IMR-90 (cell line): ENCODE data around the gene LRRTM4. TPM values are rescaled to one million over a fixed set of nuclear protein-coding genes. Genes with fewer than 3 reads are reported as not detected.

Experiments used
- ATAC-seq: fragments of 200-7000 bp; cut with Tn5 transposase; 2 replicates; pipeline ENCODE4 v1.9.1; 2020; ENCODE audit warnings: low read depth, mild to moderate bottlenecking, moderate library complexity
- BruUV-seq: library from RNA; stranded (reverse); fragments of 400-500 nt; replicated peaks from 2 replicates; lab custom pipeline; 2021; lab: Mats Ljungman, UMichigan
- CTCF ChIA-PET: fragments of 300-600 bp; formaldehyde crosslinking; extraction: SDS; loops from one replicate; lab custom pipeline; 2021; ENCODE audit warnings: antibody characterized with exemption; lab: Yijun Ruan, JAX
- POLR2A ChIA-PET: fragments of 300-600 bp; sonication (Branson Sonifier 250); formaldehyde crosslinking; loops from one replicate; lab custom pipeline; 2022; ENCODE audit warnings: antibody characterized with exemption; ENCODE audit not compliant: unreplicated experiment; lab: Charles Lee
- DNase-seq: peaks from one replicate; pipeline ENCODE4 v3.0.0; 2013
- H2AFZ ChIP-seq: replicated peaks from 2 replicates; pipeline ENCODE3; 2013; ENCODE audit warnings: low read length, mild to moderate bottlenecking; ENCODE audit not compliant: poor library complexity
- H2AK5ac ChIP-seq: 2 replicates; pipeline ENCODE4 v1.6.1; 2013; ENCODE audit warnings: low read depth, low read length, inconsistent platforms
- H2AK9ac ChIP-seq: replicated peaks from 2 replicates; pipeline ENCODE3; 2013; ENCODE audit warnings: mild to moderate bottlenecking, low read depth, low read length, moderate library complexity; ENCODE audit not compliant: poor library complexity
- H2BK120ac ChIP-seq: 2 replicates; pipeline ENCODE4 v1.6.1; 2013; ENCODE audit warnings: low read depth, low read length, inconsistent platforms
- H2BK15ac ChIP-seq: 3 replicates; pipeline ENCODE4 v1.6.1; 2013; ENCODE audit warnings: low read depth, low read length, inconsistent platforms
- H2BK20ac ChIP-seq: 2 replicates; pipeline ENCODE4 v1.6.1; 2013; ENCODE audit warnings: low read depth, mild to moderate bottlenecking, inconsistent platforms, low read length, moderate library complexity
- H2BK5ac ChIP-seq: 2 replicates; pipeline ENCODE4 v1.6.1; 2013; ENCODE audit warnings: mild to moderate bottlenecking, low read depth, low read length, inconsistent platforms; ENCODE audit not compliant: poor library complexity, severe bottlenecking
- H3K14ac ChIP-seq: replicated peaks from 2 replicates; pipeline ENCODE4 v1.6.1; 2013; ENCODE audit warnings: low read depth, low read length, inconsistent platforms
- H3K18ac ChIP-seq: 2 replicates; pipeline ENCODE4 v1.6.1; 2013; ENCODE audit warnings: low read depth, low read length, control low read depth
- H3K23ac ChIP-seq: 2 replicates; pipeline ENCODE4 v1.6.1; 2013; ENCODE audit warnings: low read depth, low read length, inconsistent platforms
- H3K27ac ChIP-seq: 2 replicates; pipeline ENCODE4 v1.5.1; 2013; ENCODE audit warnings: mild to moderate bottlenecking, control low read depth, low read length; ENCODE audit not compliant: insufficient read depth
- H3K27me3 ChIP-seq: 2 replicates; pipeline ENCODE4 v1.6.1; 2013; ENCODE audit warnings: low read length; ENCODE audit not compliant: control insufficient read depth, insufficient read depth
- H3K36me3 ChIP-seq: 2 replicates; pipeline ENCODE4 v1.6.1; 2013; ENCODE audit warnings: low read length, mixed read lengths; ENCODE audit not compliant: control insufficient read depth, insufficient read depth
- H3K4ac ChIP-seq: 2 replicates; pipeline ENCODE4 v1.6.1; 2013; ENCODE audit warnings: low read depth, low read length, inconsistent platforms
- H3K4me1 ChIP-seq: 2 replicates; pipeline ENCODE4 v1.6.1; 2013; ENCODE audit warnings: low read length, mixed read lengths; ENCODE audit not compliant: control insufficient read depth, insufficient read depth
- H3K4me2 ChIP-seq: 2 replicates; pipeline ENCODE4 v1.6.1; 2013; ENCODE audit warnings: low read depth, mild to moderate bottlenecking, control low read depth, low read length, moderate library complexity
- H3K4me3 ChIP-seq: 2 replicates; pipeline ENCODE4 v1.5.1; 2013; ENCODE audit warnings: low read depth, mild to moderate bottlenecking, control low read depth, low read length, moderate library complexity; ENCODE audit not compliant: insufficient read depth
- H3K56ac ChIP-seq: 2 replicates; pipeline ENCODE4 v1.6.1; 2013; ENCODE audit warnings: low read length, inconsistent platforms; ENCODE audit not compliant: insufficient read depth; ENCODE audit errors: extremely low read depth
- H3K79me1 ChIP-seq, 2 experiments: 2 replicates each; pipeline ENCODE4 v1.6.1; 2013; ENCODE audit warnings: low read length in 2 of 2, inconsistent platforms in 1 of 2, low read depth in 1 of 2
- H3K9ac ChIP-seq: 2 replicates; pipeline ENCODE4 v1.6.1; 2013; ENCODE audit warnings: low read depth, low read length, control low read depth
- H3K9me1 ChIP-seq: 2 replicates; pipeline ENCODE4 v1.6.1; 2013; ENCODE audit warnings: low read length, inconsistent platforms; ENCODE audit not compliant: insufficient read depth
- H3K9me3 ChIP-seq: 2 replicates; pipeline ENCODE4 v1.6.1; 2013; ENCODE audit warnings: low read length; ENCODE audit not compliant: control insufficient read depth, insufficient read depth
- H4K20me1 ChIP-seq: 2 replicates; pipeline ENCODE4 v1.6.1; 2013; ENCODE audit warnings: low read length, inconsistent platforms; ENCODE audit not compliant: insufficient read depth
- H4K5ac ChIP-seq: 2 replicates; pipeline ENCODE4 v1.6.1; 2013; ENCODE audit warnings: mild to moderate bottlenecking, low read depth, low read length, control low read depth
- H4K8ac ChIP-seq, 2 experiments: 2 replicates each; pipeline ENCODE4 v1.6.1; 2013; ENCODE audit warnings: low read depth in 2 of 2, low read length in 2 of 2, control low read depth in 1 of 2, inconsistent platforms in 1 of 2
- H4K91ac ChIP-seq: 2 replicates; pipeline ENCODE4 v1.6.1; 2013; ENCODE audit warnings: low read depth, low read length, inconsistent platforms; ENCODE audit not compliant: insufficient read depth
- CEBPB ChIP-seq: IDR thresholded peaks from 2 replicates; pipeline ENCODE4 v1.6.1; 2012; ENCODE audit warnings: low read depth, low read length, improper control_type of control experiment
- CTCF ChIP-seq: conservative IDR thresholded peaks from 2 replicates; pipeline ENCODE4 v1.5.1; 2012; ENCODE audit warnings: mild to moderate bottlenecking, low read depth, low read length, improper control_type of control experiment
- POLR2A ChIP-seq: IDR thresholded peaks from 2 replicates; pipeline ENCODE4 v1.6.1; 2012; ENCODE audit warnings: mild to moderate bottlenecking, low read depth, low read length
- WGBS, 2 experiments: methylation state at CpG; one replicate each; pipeline versions ENCODE4 v1.1.5 to v1.1.7; 2013; ENCODE audit warnings: missing lambda C conversion rate in 2 of 2; ENCODE audit not compliant: insufficient read length in 1 of 2; ENCODE audit errors: extremely low coverage in 2 of 2; 5-methylcytosine and 5-hydroxymethylcytosine counted together
- dilution Hi-C: fragments of 300-500 bp; cut with HindIII; formaldehyde crosslinking; loops from one replicate; pipeline ENCODE4 v1.14.3; 2018; ENCODE audit warnings: low sequenced_read_pairs; ENCODE audit not compliant: unreplicated experiment
- in situ Hi-C: fragments of 300-500 bp; cut with MboI; formaldehyde crosslinking; loops from 3 replicates; pipeline ENCODE4 v1.14.3; 2019; ENCODE audit warnings: low sequenced_read_pairs, inconsistent platforms, mixed read lengths
- intact Hi-C: fragments of 100-400 bp; cut with micrococcal nuclease; formaldehyde crosslinking; loops from 2 replicates; pipeline ENCODE4 v1.10.0; 2022
- polyA plus RNA-seq, 3 experiments: library from polyadenylated mRNA; depleted of rRNA; stranded (reverse); fragments of >200 nt; gene quantifications; 2 replicates each; pipeline ENCODE4 v1.2.3, GENCODE V29; 2012; ENCODE audit warnings: low replicate concordance in 1 of 3
- total RNA-seq: library from RNA; depleted of rRNA; stranded (reverse); fragments of >200 nt; gene quantifications from 2 replicates; pipeline ENCODE4 v1.2.3, GENCODE V29; 2012

LRRTM4 gene
- total and polyA plus RNA-seq, 2 of the 4 experiments (the other 2 are of a cell fraction), result not detected

- TF ChIP-seq CTCF (no peak), CEBPB (no peak)
Observed at GRCh38 chr2:77519888-77520506, 2.2 kb downstream of the LRRTM4 start (continued).

GRCh38 chr2:77519164-77519887, 2.9 kb downstream of the LRRTM4 start:
- Histone ChIP-seq H3K27me3 (no peaks in the 10 kb centered on the region), H2AK5ac (no peak overlapping the region), H2AK9ac (no peak overlapping the region), H4K5ac (no peak overlapping the region), H3K4ac (no peak overlapping the region), H3K9me3 (peaks cover 8% of the 10 kb centered on the region; the same call in 1 of the 2 replicates), H3K23ac (no peak overlapping the region), H3K18ac (no peak overlapping the region), H4K8ac (no peak overlapping the region), H2BK20ac (no peak overlapping the region), H2BK120ac (no peak overlapping the region), H2BK15ac (no peak overlapping the region), H3K4me3 (no peak overlapping the region), H3K56ac (no peak overlapping the region), H2BK5ac (no peak overlapping the region), H3K36me3 (no peaks in the 10 kb centered on the region), H4K91ac (no peak overlapping the region), H3K14ac (no peak overlapping the region), H3K27ac (no peak overlapping the region), H3K4me2 (no peak overlapping the region), H2AFZ (no peak overlapping the region), H4K20me1 (no peaks in the 10 kb centered on the region), H3K9ac (no peak overlapping the region), H3K4me1 (no peaks in the 10 kb centered on the region), H3K79me1 (no peaks in the 10 kb centered on the region), H3K9me1 (no peaks in the 10 kb centered on the region)
- DNase-seq, result no peak
- intact Hi-C loops (no loop called here), in situ Hi-C loops (no loop called here), dilution Hi-C loops (no loop called here)
- CTCF ChIA-PET, result no interaction called here
- no TSS peak for BruUV-seq
- TF ChIP-seq POLR2A, result no peak
- POLR2A ChIA-PET, result no interaction called here
- 73% methylated on average over 3 of the region's 14 CpGs; no CpG with 5 or more reads in 1 of the 2 experiments for whole genome bisulfite sequencing, 2 experiments
- ATAC-seq, result no peak
